ENCODE data around the gene STPG3. TPM values are rescaled to one million over a fixed set of nuclear protein-coding genes. Genes with fewer than 3 reads are reported as not detected.

Gene STPG3
- total and polyA plus RNA-seq, 2 of the 13 experiments (the other 11 are each of a cell fraction or from before 2014, with no cell fraction given), result not detected

DNA sequence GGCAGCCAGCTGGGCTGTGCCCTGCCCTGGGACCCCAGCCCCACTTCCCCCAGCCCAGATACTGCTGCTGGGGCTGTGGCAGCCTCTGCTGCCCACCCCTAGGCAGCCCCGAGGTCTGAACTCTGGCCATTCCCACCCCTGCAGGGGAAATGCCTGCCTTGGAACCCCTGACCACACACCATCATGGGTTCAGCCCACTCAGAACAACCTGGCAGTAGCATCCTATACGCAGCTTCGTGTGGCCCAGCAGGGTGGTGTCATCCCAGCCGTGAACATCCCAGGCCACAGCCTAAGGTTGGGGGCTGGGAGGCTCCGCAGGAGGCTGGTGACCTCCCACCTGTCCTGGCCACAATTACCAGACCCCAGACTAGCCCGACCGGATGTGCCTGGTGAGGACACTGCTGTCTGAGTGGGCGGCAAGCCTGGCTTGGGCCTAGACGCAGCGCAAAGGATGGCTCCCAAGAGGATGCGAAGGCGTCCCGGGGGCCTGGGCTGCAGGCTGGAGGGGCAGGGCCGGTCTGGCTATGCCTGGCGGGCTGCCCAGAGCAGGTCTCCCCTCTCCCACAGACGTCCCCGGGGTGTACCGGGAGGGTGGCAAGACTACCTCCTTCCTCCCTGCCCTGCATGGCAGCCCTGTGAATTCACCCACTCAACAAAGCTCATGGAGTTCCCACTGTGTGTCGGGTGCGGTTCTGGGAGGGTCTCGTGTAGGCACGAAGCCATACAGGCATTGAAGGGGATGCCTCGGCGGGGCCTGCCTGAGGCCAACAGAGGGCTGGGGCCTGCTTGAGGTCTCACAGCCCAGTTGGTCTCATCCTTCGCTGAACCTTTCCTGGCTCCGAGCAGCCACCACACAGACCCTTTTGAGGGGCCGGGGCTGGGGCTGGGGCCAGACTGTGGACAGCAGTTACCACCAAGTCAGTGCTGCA lies 21.9 kb upstream of the STPG3 start (continued):
- TF ChIP-seq, protein P1, sequence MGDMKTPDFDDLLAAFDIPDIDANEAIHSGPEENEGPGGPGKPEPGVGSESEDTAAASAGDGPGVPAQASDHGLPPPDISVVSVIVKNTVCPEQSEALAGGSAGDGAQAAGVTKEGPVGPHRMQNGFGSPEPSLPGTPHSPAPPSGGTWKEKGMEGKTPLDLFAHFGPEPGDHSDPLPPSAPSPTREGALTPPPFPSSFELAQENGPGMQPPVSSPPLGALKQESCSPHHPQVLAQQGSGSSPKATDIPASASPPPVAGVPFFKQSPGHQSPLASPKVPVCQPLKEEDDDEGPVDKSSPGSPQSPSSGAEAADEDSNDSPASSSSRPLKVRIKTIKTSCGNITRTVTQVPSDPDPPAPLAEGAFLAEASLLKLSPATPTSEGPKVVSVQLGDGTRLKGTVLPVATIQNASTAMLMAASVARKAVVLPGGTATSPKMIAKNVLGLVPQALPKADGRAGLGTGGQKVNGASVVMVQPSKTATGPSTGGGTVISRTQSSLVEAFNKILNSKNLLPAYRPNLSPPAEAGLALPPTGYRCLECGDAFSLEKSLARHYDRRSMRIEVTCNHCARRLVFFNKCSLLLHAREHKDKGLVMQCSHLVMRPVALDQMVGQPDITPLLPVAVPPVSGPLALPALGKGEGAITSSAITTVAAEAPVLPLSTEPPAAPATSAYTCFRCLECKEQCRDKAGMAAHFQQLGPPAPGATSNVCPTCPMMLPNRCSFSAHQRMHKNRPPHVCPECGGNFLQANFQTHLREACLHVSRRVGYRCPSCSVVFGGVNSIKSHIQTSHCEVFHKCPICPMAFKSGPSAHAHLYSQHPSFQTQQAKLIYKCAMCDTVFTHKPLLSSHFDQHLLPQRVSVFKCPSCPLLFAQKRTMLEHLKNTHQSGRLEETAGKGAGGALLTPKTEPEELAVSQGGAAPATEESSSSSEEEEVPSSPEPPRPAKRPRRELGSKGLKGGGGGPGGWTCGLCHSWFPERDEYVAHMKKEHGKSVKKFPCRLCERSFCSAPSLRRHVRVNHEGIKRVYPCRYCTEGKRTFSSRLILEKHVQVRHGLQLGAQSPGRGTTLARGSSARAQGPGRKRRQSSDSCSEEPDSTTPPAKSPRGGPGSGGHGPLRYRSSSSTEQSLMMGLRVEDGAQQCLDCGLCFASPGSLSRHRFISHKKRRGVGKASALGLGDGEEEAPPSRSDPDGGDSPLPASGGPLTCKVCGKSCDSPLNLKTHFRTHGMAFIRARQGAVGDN (CRISPR knock-in tag; IDR thresholded peaks at IDR 0.05), result peak; percentile 64
- TF ChIP-seq RBM22 (optimal IDR thresholded peaks at IDR 0.05; ENCODE audit: low read length), result peak; percentile 10
- peak; percentile 57; the same call in 1 of the 2 replicates for TF ChIP-seq ZBTB7B (CRISPR knock-in tag; IDR thresholded peaks at IDR 0.05)
- TF ChIP-seq ZNF615 (CRISPR knock-in tag; IDR thresholded peaks at IDR 0.05; ENCODE audit: borderline replicate concordance), result no peak
- no peak for TF ChIP-seq ZNF878 (CRISPR knock-in tag; IDR thresholded peaks at IDR 0.05)
- no peak for TF ChIP-seq DMAP1 (CRISPR knock-in tag; IDR thresholded peaks at IDR 0.05)
- TF ChIP-seq AGO2 (optimal IDR thresholded peaks at IDR 0.05; ENCODE audit: low read depth, low read length), result peak; percentile 67
- peak; percentile 58; the same call in 1 of the 2 replicates for TF ChIP-seq ZFX (CRISPR knock-in tag; IDR thresholded peaks at IDR 0.05; ENCODE audit: low read depth)
- no peak for TF ChIP-seq MAZ (IDR thresholded peaks at IDR 0.05; ENCODE audit: borderline replicate concordance, low read depth, low read length)
- peak; percentile 10; the same call in 1 of the 2 replicates for TF ChIP-seq MAZ (CRISPR knock-in tag; IDR thresholded peaks at IDR 0.05; ENCODE audit: low read depth)
- TF ChIP-seq ZNF777 (CRISPR knock-in tag; IDR thresholded peaks at IDR 0.05), result peak; percentile 48; the same call in 1 of the 2 replicates
- 0 out of 2 replicates have a peak, but pooled peaks have one; percentile 0 for TF ChIP-seq GATAD2A (CRISPR knock-in tag; IDR thresholded peaks at IDR 0.05)
- TF ChIP-seq NFKB2 (CRISPR knock-in tag; IDR thresholded peaks at IDR 0.05; ENCODE audit: borderline replicate concordance), result peak; percentile 91; the same call in 1 of the 2 replicates
- TF ChIP-seq, protein P2, sequence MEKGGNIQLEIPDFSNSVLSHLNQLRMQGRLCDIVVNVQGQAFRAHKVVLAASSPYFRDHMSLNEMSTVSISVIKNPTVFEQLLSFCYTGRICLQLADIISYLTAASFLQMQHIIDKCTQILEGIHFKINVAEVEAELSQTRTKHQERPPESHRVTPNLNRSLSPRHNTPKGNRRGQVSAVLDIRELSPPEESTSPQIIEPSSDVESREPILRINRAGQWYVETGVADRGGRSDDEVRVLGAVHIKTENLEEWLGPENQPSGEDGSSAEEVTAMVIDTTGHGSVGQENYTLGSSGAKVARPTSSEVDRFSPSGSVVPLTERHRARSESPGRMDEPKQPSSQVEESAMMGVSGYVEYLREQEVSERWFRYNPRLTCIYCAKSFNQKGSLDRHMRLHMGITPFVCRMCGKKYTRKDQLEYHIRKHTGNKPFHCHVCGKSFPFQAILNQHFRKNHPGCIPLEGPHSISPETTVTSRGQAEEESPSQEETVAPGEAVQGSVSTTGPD (CRISPR knock-in tag; IDR thresholded peaks at IDR 0.05), result no peak
- peak; percentile 60 for TF ChIP-seq POLR2G (IDR thresholded peaks at IDR 0.05; ENCODE audit: low read depth, low read length)
- TF ChIP-seq, protein P3, sequence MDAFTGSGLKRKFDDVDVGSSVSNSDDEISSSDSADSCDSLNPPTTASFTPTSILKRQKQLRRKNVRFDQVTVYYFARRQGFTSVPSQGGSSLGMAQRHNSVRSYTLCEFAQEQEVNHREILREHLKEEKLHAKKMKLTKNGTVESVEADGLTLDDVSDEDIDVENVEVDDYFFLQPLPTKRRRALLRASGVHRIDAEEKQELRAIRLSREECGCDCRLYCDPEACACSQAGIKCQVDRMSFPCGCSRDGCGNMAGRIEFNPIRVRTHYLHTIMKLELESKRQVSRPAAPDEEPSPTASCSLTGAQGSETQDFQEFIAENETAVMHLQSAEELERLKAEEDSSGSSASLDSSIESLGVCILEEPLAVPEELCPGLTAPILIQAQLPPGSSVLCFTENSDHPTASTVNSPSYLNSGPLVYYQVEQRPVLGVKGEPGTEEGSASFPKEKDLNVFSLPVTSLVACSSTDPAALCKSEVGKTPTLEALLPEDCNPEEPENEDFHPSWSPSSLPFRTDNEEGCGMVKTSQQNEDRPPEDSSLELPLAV (CRISPR knock-in tag; conservative IDR thresholded peaks at IDR 0.05; ENCODE audit: low read depth), result no peak
- no peak for TF ChIP-seq SP5 (CRISPR knock-in tag; IDR thresholded peaks at IDR 0.05; ENCODE audit: borderline replicate concordance, low read depth)
- TF ChIP-seq GTF2F1 (IDR thresholded peaks at IDR 0.05; ENCODE audit: low read length), result no peak
- TF ChIP-seq ZNF724P (CRISPR knock-in tag; IDR thresholded peaks at IDR 0.05; ENCODE audit: borderline replicate concordance), result no peak

Data from HepG2 (cell line).